Duodenal mucosa (tissue), 2 donors: ENCODE data around the gene ZCCHC9.
A peak's percentile ranks its signal among the peaks of the same experiment; 100 is the strongest.
"Not testable (repeated sequence)": the region's sequence is repeated elsewhere in the genome, so short reads cannot be mapped to it uniquely, and the experiment has no call there.

Experiments
- H3K27ac ChIP-seq: one replicate; pipeline ENCODE4 v1.7.0; 2013; ENCODE audit warnings: low read depth, low read length
- H3K27me3 ChIP-seq, 2 donors: one replicate each; pipeline ENCODE4 v1.7.0; 2013; ENCODE audit warnings: low read length in 2 of 2, control low read depth in 1 of 2; ENCODE audit not compliant: insufficient read depth in 2 of 2, control insufficient read depth in 1 of 2
- H3K36me3 ChIP-seq, 2 donors: one replicate each; pipeline ENCODE4 v1.7.0; 2013; ENCODE audit warnings: low read length in 2 of 2, control low read depth in 1 of 2; ENCODE audit not compliant: insufficient read depth in 2 of 2, control insufficient read depth in 1 of 2
- H3K4me1 ChIP-seq, 2 donors: one replicate each; pipeline ENCODE4 v1.7.0; 2013; ENCODE audit warnings: low read length in 2 of 2, control low read depth in 1 of 2; ENCODE audit not compliant: insufficient read depth in 2 of 2, control insufficient read depth in 1 of 2
- H3K4me3 ChIP-seq, 2 donors: one replicate each; pipeline ENCODE4 v1.7.0; 2013; ENCODE audit warnings: low read length in 2 of 2, low read depth in 1 of 2
- H3K9ac ChIP-seq, 2 donors: one replicate each; pipeline ENCODE4 v1.7.0; 2013; ENCODE audit warnings: low read length in 2 of 2, low read depth in 1 of 2
- H3K9me3 ChIP-seq, 2 donors: one replicate each; pipeline ENCODE4 v1.7.0; 2013; ENCODE audit warnings: low read length in 2 of 2, control low read depth in 1 of 2; ENCODE audit not compliant: control insufficient read depth in 1 of 2

The ZCCHC9 gene

GRCh38 chr5:81301271-81302015, at the start of gene ZCCHC9:
ZCCHC9 (plus strand) TSS chr5:81301587; CDS start chr5:81304758, 3,171 bp downstream.
- Histone ChIP-seq H3K27ac (peak within 1 kb of the TSS; percentile 87), H3K36me3 (peaks cover 0 to 9% of the 10 kb centered on the region in 2 donors), H3K9me3 (no peaks in the 10 kb centered on the region), H3K4me3 (peak within 1 kb of the TSS; percentile 91 to 99), H3K4me1 (peaks cover 13 to 16% of the 10 kb centered on the region in 2 donors), H3K9ac (peak within 1 kb of the TSS; percentile 96 to 98), H3K27me3 (no peaks in the 10 kb centered on the region)

GRCh38 chr5:81251922-81252321, 49.5 kb upstream of the ZCCHC9 start:
- peaks cover 0 to 5% of the 10 kb centered on the region in 2 donors for H3K36me3 ChIP-seq
- H3K27me3 ChIP-seq = no peaks in the 10 kb centered on the region
- no peaks in the 10 kb centered on the region for H3K9me3 ChIP-seq
- no peak overlapping the region for H3K9ac ChIP-seq
- no peak overlapping the region for H3K27ac ChIP-seq
- H3K4me3 ChIP-seq = no peak overlapping the region
- no peaks in the 10 kb centered on the region for H3K4me1 ChIP-seq

GRCh38 chr5:81252904-81253303, 48.5 kb upstream of the ZCCHC9 start:
- H3K36me3 ChIP-seq = peaks cover 0 to 5% of the 10 kb centered on the region in 2 donors
- H3K4me1 ChIP-seq = no peaks in the 10 kb centered on the region
- H3K27me3 ChIP-seq = no peaks in the 10 kb centered on the region
- no peak overlapping the region for H3K27ac ChIP-seq
- H3K9ac ChIP-seq = no peak overlapping the region
- no peak overlapping the region for H3K4me3 ChIP-seq
- H3K9me3 ChIP-seq = no peaks in the 10 kb centered on the region

GRCh38 chr5:81253875-81254274, 47.5 kb upstream of the ZCCHC9 start:
- Histone ChIP-seq H3K9ac (no peak overlapping the region), H3K4me1 (no peaks in the 10 kb centered on the region), H3K4me3 (no peak overlapping the region), H3K27ac (no peak overlapping the region), H3K27me3 (no peaks in the 10 kb centered on the region), H3K9me3 (no peaks in the 10 kb centered on the region), H3K36me3 (peaks cover 0 to 5% of the 10 kb centered on the region in 2 donors)

- no peaks in the 10 kb centered on the region for H3K9me3 ChIP-seq
- H3K4me1 ChIP-seq = no peaks in the 10 kb centered on the region
- H3K36me3 ChIP-seq = peaks cover 0 to 5% of the 10 kb centered on the region in 2 donors
- no peak overlapping the region for H3K9ac ChIP-seq
- H3K27me3 ChIP-seq = no peaks in the 10 kb centered on the region
- no peak overlapping the region for H3K27ac ChIP-seq
- no peak overlapping the region for H3K4me3 ChIP-seq
These were observed 46.4 kb upstream of the ZCCHC9 start for GRCh38 chr5:81254886-81255559.

- no peaks in the 10 kb centered on the region for H3K9me3 ChIP-seq
- H3K4me3 ChIP-seq = no peak overlapping the region
- no peak overlapping the region for H3K9ac ChIP-seq
- no peaks in the 10 kb centered on the region for H3K27me3 ChIP-seq
- no peaks in the 10 kb centered on the region for H3K36me3 ChIP-seq
- H3K27ac ChIP-seq = no peak overlapping the region
- no peaks in the 10 kb centered on the region for H3K4me1 ChIP-seq
These were observed 44.6 kb upstream of the ZCCHC9 start for GRCh38 chr5:81256766-81257165.

- not testable (repeated sequence) for H3K9ac ChIP-seq, H3K27ac ChIP-seq, H3K4me1 ChIP-seq, H3K27me3 ChIP-seq, H3K36me3 ChIP-seq, H3K4me3 ChIP-seq, H3K9me3 ChIP-seq
These were observed 38.6 kb upstream of the ZCCHC9 start for GRCh38 chr5:81262796-81263195.

- Histone ChIP-seq H3K9ac (no peak overlapping the region), H3K4me3 (no peak overlapping the region), H3K36me3 (no peaks in the 10 kb centered on the region), H3K4me1 (no peaks in the 10 kb centered on the region), H3K9me3 (no peaks in the 10 kb centered on the region), H3K27me3 (no peaks in the 10 kb centered on the region), H3K27ac (no peak overlapping the region)
These were observed 36.3 kb upstream of the ZCCHC9 start for GRCh38 chr5:81265101-81265500.

- Histone ChIP-seq H3K4me1 (no peaks in the 10 kb centered on the region), H3K27me3 (no peaks in the 10 kb centered on the region), H3K4me3 (no peak overlapping the region), H3K9me3 (no peaks in the 10 kb centered on the region), H3K36me3 (no peaks in the 10 kb centered on the region), H3K27ac (no peak overlapping the region), H3K9ac (no peak overlapping the region)
These were observed 32.7 kb upstream of the ZCCHC9 start for GRCh38 chr5:81268521-81269196.

GRCh38 chr5:81269751-81270393, 31.5 kb upstream of the ZCCHC9 start:
- H3K4me1 ChIP-seq = no peaks in the 10 kb centered on the region
- H3K27ac ChIP-seq = no peak overlapping the region
- H3K36me3 ChIP-seq = no peaks in the 10 kb centered on the region

More at GRCh38 chr5:81269751-81270393, 31.5 kb upstream of the ZCCHC9 start:
- H3K27me3 ChIP-seq = no peaks in the 10 kb centered on the region
- H3K9me3 ChIP-seq = peaks cover 0 to under 1% of the 10 kb centered on the region in 2 donors
- no peak overlapping the region for H3K9ac ChIP-seq
- H3K4me3 ChIP-seq = no peak overlapping the region
